ENCODE results near the gene NFIC.

DNA sequence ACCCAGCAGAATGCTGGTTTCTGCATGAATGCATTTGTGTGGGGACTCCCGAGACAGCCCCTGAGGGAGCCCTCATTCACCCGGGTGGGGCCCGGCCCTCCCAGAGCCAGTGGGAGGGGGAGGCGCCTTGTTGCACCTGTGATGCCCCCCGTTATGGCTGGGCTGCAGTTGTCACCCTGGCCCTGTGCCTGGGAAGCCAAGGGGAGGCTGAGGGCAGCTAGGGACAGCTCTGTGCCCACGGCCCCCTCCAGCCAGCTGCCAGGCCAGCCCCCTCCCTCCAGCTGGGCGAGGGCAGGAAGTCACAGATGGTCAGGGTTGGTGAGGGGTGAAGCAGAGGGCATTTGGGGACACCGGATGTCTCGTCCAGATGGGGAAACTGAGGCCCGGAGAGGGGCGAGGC is 26.1 kb downstream of the NFIC start:
- TF ChIP-seq EZH2 (IDR thresholded peaks at IDR 0.05; ENCODE audit: borderline replicate concordance, low read length) = no peak
- TF ChIP-seq CTCF (conservative IDR thresholded peaks at IDR 0.05 in 1 of 2, IDR thresholded peaks at IDR 0.05 in 1 of 2; ENCODE audit: extremely low read depth in 1 of 2, insufficient read depth in 1 of 2, low read depth in 1 of 2, low read length in 2 of 2) = no peak

Measured in mammary epithelial cell (primary cell).